ENCODE results near the gene PRR7.

The PRR7 gene

GRCh38 chr5:177490311-177490991, 43.8 kb downstream of the PRR7 start:
- no peak for DNase-seq (ENCODE audit: low read depth)
- no peak for TF ChIP-seq CTCF (IDR thresholded peaks at IDR 0.05; ENCODE audit: insufficient read depth, low read depth, low read length, missing control alignments)

GRCh38 chr5:177490992-177491391, 44.4 kb downstream of the PRR7 start:
- no peak for TF ChIP-seq CTCF (IDR thresholded peaks at IDR 0.05; ENCODE audit: insufficient read depth, low read depth, low read length, missing control alignments)
- no peak overlapping the region for H3K4me3 ChIP-seq (ENCODE audit: low read length)

More at GRCh38 chr5:177490311-177490991, 43.8 kb downstream of the PRR7 start:
- no peak overlapping the region for H3K4me3 ChIP-seq (ENCODE audit: low read length)

GRCh38 chr5:177491429-177491945, 44.9 kb downstream of the PRR7 start:
- DNase-seq (ENCODE audit: low read depth): peak; percentile 57
- H3K4me3 ChIP-seq (ENCODE audit: low read length): no peak overlapping the region
- TF ChIP-seq CTCF (IDR thresholded peaks at IDR 0.05; ENCODE audit: insufficient read depth, low read depth, low read length, missing control alignments): peak; percentile 46

More at GRCh38 chr5:177490992-177491391, 44.4 kb downstream of the PRR7 start:
- no peak for DNase-seq (ENCODE audit: low read depth)

- DNase-seq (ENCODE audit: low read depth): no peak
- H3K4me3 ChIP-seq (ENCODE audit: low read length): no peak overlapping the region
- no peak for TF ChIP-seq CTCF (IDR thresholded peaks at IDR 0.05; ENCODE audit: insufficient read depth, low read depth, low read length, missing control alignments)
Measured at GRCh38 chr5:177491983-177492746, 45.6 kb downstream of the PRR7 start.

- H3K4me3 ChIP-seq (ENCODE audit: low read length): no peak overlapping the region
- no peak for TF ChIP-seq CTCF (IDR thresholded peaks at IDR 0.05; ENCODE audit: insufficient read depth, low read depth, low read length, missing control alignments)
- DNase-seq (ENCODE audit: low read depth): no peak
Measured at GRCh38 chr5:177492841-177493240, 46.2 kb downstream of the PRR7 start.

- TF ChIP-seq CTCF (IDR thresholded peaks at IDR 0.05; ENCODE audit: insufficient read depth, low read depth, low read length, missing control alignments): no peak
- no peak for DNase-seq (ENCODE audit: low read depth)
- H3K4me3 ChIP-seq (ENCODE audit: low read length): no peak overlapping the region
Measured at GRCh38 chr5:177493795-177494345, 47.3 kb downstream of the PRR7 start.

Data from epithelial cell of esophagus (primary cell).